DOHH2 (cell line): ENCODE results near the gene SLC6A3.

Experiments used
- EZH2phosphoT487 ChIP-seq: fragments of 200-600 bp; sonication (generic); IDR thresholded peaks from 2 replicates; pipeline ENCODE4 v1.6.1; 2017; ENCODE audit warnings: borderline replicate concordance, mild to moderate bottlenecking, antibody characterized with exemption, low read length, moderate library complexity, mixed read lengths
- TF ChIP-seq, protein P1 (sequence below): fragments of 200-600 bp; sonication (generic); IDR thresholded peaks from one replicate; pipeline ENCODE4 v1.5.1; 2014; ENCODE audit warnings: antibody characterized with exemption, mild to moderate bottlenecking, low read depth, low read length; ENCODE audit not compliant: poor library complexity, severe bottlenecking

- TF ChIP-seq, protein P1, sequence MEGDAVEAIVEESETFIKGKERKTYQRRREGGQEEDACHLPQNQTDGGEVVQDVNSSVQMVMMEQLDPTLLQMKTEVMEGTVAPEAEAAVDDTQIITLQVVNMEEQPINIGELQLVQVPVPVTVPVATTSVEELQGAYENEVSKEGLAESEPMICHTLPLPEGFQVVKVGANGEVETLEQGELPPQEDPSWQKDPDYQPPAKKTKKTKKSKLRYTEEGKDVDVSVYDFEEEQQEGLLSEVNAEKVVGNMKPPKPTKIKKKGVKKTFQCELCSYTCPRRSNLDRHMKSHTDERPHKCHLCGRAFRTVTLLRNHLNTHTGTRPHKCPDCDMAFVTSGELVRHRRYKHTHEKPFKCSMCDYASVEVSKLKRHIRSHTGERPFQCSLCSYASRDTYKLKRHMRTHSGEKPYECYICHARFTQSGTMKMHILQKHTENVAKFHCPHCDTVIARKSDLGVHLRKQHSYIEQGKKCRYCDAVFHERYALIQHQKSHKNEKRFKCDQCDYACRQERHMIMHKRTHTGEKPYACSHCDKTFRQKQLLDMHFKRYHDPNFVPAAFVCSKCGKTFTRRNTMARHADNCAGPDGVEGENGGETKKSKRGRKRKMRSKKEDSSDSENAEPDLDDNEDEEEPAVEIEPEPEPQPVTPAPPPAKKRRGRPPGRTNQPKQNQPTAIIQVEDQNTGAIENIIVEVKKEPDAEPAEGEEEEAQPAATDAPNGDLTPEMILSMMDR, result no peak
- TF ChIP-seq EZH2phosphoT487, result no peak
Observed at GRCh38 chr5:1470762-1471211, 25.5 kb upstream of the SLC6A3 start.
